Fibroblast of skin of right quadriceps (primary cell): Measurements from ENCODE around the gene CAT.

Experiments used
- DNase-seq: peaks from one replicate; pipeline ENCODE4 v3.0.0-alpha.2; 2013

The CAT gene

DNA sequence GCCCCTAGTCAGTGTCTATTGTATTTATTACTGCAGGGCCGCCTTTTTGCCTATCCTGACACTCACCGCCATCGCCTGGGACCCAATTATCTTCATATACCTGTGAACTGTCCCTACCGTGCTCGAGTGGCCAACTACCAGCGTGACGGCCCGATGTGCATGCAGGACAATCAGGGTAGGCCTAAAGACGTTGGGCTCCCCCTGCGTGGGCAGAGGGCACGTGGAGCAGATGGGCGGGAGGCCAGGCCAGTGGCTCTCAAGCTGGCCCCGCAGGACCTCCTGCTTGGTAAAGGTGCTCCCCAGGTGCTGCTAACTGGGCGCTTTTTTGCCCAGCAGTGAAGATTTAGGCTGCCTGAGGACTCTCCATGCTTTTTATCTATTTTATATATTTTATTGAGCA is 22.5 kb downstream of the CAT start:
- DNase-seq = no peak

DNA sequence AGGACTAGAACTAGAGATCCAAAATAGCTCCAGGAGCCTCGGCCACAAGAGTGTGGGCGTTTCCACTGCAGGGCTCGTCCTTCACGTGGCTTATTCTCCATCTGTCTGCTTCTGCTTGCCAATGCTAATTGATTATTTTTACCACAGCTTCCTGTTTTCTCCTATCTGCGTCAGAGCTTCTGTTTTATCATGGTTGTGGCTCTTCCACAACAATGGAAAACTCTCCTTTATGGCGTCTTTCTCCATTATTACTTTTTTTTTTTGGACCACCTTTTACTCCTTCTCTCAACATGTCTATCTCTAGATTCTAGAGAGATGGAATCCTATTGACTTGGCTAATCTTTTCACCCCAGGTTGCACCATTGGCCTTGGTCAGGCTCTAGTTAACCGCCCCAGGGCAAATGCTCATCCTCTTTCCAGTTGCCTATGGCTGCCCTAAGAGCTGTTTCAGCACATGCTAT is 25.9 kb downstream of the CAT start:
- DNase-seq = no peak

DNA sequence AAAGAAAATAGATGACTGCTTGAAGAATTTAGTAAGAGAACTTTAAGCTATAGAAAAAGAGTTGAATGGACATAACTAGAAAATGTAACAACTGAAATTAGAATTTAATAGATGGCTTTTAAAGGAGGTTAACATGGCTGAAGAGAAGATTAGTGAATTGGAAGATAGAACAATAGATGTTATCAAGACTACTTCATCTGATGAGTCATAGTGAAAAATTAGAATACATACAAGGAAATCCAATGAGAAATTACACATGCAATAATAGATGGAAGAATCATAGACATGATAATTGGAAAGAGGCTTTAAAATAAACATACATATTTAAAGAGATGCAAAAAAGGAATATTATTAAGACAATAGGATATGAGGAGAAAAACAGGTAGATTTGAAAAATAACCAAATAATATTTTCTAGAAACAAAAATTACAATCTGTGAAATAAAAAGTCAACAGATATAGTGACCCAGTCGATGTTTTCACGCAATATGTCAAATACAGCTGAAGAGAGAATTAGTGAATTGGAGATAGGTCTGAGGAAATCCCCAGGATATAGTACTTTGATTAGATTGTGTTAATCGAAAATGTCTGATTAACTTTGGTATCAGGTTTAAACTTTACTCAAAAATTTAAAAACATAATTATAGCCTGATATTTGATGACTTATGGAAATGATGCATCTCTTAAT is 28.2 kb downstream of the CAT start:
- no peak for DNase-seq

DNA sequence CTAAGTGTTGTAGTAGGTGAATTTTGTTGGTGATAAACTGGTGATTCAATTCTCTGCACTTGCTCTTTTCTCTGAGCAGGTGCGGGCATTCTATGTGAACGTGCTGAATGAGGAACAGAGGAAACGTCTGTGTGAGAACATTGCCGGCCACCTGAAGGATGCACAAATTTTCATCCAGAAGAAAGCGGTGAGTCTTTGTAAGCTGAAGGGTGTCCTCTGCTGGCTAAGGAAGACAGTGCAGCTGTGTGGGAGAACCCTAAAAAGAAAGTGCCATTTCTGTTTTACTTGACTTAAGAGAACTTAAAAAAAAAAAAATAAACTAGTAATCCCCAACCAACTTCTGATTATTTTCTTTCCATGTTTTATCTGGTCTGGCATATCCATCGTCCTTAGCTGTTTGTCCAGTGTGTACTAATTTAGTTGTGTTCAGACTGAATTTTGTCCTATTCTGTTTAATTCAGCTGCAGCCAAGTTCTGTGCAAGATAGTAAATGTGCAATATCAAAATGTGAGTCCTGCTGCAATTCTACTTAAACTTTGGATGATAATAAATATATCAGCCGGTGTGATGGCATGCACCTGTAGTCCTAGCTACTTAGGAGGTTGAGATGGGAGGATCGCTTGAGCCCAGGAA is 29.6 kb downstream of the CAT start:
- peak; percentile 13 for DNase-seq

DNA sequence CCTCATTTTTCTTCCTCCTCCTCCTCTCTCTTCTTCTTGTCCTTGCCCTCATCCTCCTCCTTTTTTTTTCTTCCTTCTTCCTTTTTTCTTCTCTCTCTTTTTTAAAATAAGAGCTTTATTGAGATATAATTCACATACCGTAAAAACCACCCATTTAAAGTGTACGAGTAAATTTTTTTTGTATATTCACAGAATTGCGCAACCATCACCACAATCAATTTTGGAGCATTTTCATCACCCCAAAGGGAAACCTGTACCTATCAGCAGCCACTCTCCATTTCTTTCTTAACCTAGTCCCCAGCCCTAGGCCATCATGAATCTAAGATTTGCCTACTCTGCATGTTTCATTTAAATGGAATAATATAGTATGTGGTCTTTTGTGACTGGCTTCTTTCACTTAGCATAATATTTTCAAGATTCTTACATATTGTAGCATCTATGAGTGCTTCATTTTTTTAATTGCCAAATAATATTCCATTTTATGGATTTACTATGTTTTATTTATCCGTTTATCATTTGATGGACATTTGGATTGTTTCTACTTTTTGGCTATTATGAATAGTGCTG is 35.0 kb downstream of the CAT start:
- DNase-seq = no peak

DNA sequence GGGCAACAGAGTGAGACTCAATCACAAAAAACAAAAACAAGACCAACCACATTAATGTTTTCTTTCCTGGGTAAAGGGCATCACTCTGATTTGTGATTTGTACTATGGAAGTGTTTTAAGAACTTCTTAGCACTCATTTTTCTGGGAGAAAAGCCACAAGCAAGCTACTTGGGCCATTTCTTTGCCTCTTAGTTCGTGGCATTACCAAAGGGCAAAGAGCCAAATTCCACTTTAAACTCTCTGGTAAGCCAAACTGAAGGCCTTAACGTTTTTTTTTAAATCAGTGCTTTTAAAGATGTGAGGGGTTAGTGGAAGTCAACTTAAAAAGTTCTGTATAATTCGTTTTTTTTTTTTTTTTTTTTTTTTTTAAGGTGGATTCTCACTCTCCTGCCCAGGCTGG is 36.9 kb downstream of the CAT start:
- DNase-seq = no peak

DNA sequence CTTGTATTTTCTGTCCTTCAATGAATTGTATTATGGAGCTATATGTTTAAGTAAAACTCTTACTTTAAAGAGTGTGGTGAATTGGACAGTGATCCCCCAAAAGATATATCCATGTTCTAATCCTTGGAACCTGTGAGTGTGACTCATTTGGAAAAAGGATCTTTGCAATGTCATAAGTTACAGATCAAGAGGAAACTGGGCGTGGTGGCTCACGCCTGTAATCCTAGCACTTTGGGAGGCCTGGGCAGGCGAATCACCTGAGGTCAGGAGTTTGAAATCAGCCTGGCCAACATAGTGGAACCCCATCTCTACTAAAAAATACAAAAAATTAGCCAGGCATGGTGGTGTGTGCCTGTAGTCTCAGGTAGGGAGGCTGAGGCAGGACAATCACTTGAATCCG is 38.1 kb downstream of the CAT start:
- DNase-seq = no peak

DNA sequence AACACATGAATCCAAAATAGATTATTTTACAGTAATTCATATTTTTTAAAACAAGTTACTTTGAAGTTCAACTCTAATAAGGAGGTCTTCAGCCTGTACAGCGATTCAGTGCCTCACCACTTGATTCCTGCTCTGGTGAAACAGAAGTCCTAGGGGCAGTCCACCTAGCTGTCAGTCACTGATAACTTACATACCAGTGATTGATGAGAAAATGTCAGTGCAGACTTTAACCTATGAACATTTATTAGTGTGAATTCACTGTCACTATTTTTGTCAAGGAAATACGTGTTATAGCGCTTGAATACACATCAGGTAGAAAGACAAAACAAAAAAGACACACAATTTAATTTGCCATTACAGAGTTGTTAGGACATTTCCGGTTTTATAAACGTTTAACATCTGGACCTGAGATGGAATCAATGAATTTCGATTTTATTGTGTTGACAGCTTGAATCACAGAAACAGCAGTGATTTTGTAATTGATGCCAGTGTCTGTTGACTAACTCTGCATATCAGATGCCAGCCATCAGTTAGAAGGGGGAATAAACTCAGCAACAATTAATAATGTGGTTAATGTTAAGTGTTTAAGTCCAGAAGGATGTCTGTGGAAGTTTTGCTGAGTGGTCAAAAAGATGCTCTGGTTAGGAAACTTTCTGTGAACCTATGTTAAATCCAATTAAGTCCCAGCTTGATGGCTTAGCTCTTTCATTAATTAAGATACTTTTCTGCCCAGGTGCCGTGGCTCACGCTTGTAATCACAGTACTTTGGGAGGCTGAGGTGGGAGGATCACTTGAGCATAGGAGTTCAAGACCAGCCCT is 40.3 kb downstream of the CAT start:
- no peak for DNase-seq

DNA sequence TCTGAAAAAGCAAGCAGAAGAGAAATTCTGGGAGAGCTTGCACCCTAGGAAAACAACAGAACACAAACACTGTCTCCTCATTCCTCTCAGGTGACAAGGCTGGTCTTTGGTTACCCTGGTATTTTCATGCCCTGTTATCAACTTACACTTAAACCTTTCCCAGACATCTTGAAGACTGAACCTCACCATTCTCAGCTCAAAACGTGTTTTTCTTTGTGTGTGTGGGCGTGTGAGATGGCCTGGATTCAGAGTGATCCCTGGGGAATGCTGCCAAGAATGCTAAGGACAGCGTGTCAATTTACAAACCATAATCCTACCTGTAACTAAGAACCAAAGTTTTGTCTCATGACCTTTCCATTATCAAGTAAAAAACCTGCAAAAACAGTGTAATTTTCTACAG is 41.6 kb downstream of the CAT start:
- no peak for DNase-seq

DNA sequence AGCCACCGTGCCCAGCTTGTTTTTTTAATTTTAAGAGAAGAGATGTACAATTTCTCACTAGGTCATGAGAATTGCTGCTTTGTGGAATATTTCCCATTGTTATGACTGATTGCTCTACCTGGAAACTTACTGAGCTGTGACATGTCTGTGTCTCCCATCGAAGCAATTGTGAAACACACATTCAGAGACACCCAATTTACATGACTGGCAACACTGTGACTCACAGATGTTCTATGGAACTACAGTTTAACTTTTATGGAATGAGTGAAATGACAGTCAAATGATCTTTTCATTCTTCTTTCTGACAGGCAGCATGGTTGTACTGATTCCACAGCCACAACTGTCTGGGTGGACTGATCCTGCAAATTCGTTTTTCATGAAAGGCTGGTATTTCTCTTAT is 42.6 kb downstream of the CAT start:
- DNase-seq = no peak

DNA sequence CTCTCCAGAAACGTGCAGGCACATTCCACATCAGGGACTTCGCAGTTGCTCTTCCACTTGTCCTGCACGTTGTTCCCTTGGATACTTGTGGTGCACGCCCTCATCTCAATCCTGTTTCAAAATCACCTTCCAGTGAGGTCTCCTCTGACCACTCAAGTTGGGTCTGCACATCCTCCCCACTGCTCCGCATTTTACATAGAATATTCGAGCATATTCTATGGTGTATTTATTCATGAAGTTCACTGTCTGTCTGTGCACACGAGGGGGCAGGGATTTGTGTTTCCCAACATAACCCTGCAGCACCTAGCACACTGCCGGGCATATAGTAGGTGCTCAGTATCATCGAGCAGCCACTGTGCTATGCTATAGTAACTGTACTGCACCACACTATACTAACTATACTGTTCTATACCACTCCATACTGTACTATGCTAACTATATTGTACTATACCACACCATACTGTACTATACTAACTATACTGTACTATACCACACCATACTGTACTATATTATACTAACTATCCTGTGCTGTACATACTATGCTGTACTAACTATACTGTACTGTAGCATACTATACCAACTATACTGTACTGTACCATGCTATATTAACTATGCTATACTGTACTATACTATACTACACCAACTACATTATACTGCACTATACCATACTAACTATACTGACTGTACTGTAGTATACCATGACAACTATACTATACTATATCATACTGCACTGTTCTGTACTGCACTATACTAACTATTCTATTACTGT is 44.6 kb downstream of the CAT start:
- DNase-seq = no peak

DNA sequence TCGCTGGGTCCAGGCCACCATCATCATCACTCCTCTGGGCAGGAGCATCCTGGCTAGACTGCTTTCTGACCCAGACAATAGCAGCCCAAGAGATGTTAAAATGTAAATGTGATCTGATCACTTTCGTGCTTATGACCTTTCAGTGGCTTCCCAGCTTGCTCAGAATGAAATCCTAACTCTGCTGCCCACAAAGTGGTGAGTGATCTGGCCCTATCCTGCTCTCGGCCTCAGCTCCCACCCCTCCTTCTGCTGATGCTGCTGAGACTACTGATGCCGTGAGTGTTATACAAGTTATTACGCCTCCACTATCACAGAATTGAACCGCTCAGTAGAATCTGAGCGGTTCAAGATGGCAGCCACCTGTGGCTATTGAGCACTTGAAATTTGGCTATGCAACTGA is 48.7 kb downstream of the CAT start:
- no peak for DNase-seq

DNA sequence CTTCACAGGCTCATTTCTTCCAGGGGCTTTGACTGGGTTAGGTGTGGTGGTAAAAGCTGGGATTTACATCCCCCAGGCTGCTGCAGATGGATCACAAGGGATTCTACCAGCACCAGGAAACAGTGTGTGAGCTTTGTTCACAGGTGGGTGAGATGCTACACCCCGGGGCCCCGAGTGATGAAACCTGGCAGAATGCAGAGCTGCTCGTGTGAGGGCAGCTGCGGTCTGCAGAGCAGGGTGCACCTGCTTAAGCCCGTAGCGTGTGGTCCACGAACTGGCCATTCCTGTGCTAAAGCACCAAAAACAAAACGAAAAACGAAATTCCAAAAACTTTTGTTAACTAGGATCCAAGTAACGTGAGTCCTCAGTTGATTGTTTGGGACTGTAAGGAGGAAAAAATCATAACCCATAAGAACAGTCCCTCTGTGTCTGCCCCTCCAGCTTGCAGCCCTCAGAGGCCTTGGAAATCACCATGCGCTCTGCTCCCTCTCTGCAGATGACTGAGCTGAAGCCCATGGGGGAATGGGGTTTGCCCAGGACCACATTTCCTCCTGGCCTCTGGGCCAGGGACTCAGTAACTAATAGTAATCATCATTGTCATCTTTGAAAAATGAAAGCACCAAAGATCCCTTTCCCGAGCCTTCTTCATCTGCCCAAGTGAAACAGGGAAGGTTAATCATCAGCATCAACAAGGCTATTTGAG is 50.3 kb downstream of the CAT start:
- no peak for DNase-seq

DNA sequence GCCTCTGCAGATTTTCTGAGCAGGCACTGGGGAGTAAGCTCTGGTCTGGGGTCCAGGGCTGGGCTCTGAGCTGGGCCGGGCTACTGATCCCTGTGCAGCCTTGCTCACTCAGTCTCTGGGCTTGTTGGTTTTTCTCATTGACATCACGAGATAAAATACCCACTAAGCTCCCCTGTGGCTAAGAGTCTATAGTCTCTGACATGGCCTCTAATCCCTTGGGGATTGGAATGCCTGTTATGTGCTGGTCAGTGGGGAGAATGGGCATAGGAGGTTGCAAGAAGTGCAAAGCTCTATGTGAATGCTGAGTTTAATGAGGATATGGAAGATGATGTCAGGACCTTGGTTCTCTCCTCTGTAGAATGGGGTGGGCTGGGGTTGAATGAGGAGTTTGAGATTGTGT is 51.6 kb downstream of the CAT start:
- no peak for DNase-seq

DNA sequence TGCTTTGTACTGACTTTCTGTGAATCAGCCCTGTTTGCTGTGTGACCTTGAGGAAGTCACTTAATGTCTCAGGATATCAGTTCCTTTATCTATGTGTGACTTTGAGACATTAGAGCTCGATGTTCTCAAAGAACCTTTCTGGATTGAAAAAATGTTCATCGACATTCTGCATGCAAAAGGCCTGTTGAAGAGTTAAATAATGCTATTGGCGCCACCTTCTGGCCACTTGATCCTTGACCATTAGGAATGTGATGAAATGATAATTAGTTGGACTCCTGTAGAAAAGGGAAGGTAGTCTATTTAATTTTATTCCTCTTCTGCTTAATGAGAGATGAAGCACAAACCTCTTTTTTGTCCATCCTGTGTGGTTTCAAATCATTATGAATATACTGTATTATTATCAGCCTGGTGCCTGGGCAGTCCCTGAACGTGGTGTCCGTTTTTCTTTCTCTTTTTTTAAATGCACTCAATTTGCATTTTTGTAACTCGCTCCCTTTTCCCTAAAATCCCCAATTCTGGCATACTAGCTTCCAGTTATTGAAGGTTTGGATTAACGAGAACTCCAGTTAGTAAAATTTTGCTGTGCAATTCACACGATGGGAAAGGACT is 54.2 kb downstream of the CAT start:
- peak; percentile 64 for DNase-seq

DNA sequence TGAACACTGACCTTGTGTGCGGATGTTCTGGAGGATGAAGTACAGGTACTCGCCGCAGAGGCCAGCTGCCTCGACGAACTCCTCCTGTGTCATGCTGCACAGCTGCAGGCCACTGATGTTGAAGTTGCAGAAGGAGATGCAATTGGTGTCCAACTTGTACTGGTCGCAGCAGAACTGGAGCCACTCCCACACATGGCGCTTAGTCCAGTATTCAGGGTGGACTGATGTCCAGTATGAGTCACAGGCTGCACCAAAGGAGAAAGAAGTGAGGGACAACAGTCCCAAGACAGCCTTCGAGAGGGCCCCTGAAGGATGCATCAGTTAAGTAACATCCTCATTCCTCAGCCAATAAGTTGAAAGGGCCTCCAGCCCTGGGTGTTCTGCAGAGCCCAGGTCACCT is 54.7 kb downstream of the CAT start:
- no peak for DNase-seq

DNA sequence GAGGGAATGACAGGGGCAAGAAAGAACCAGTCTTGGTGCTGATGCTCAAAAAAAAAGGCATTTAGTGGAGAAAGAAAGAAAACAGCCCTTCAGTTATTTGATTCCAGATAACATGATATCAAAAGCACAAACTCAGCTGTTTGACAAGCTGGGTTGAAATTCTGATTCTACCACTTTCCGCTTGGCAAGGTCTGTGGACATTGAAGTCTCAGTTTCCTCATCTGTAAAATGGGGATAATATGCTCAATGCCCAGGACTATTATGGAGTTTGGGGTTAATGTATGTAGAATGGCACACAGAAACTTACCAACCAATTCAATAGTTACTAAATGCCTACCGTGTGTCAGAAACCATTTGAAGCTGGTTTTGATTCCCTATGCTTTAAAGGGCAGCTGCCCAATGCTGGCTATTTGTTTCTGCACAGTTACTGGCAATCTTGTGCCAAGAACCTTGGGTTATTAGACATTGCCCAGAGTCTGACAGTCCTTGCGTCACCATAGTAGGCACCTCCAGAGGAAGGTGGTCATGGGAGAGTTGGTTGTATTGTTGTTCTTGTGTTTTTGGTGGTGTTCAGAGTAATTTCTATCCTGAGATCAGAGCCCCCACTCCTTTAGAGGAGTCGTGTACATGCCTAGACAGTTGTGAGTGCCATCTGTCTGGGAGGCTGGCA is 55.3 kb downstream of the CAT start:
- DNase-seq = no peak

DNA sequence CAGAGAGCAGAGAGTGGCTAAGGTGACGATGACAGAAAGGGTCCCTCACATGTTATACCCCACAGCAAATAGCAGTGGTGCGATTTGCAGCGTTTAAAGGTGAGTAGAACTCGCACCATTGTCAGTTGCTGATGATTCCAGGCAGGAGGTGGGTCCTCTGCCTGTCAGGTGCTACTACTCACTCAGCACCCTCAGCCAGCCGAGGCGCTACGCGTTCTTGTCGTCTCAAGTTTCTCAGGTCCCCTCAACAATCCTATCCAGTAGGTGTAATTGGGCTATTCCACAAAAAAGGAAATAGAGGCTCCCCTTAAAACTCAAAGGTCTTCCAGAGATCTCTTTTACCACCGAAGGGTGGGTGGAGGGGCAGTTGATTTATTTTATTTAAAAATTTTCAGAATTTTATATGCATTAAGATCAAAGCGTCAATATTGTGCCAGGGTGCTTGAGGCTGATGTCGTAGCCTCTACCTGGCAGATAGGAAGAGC is 56.5 kb downstream of the CAT start:
- DNase-seq = no peak

DNA sequence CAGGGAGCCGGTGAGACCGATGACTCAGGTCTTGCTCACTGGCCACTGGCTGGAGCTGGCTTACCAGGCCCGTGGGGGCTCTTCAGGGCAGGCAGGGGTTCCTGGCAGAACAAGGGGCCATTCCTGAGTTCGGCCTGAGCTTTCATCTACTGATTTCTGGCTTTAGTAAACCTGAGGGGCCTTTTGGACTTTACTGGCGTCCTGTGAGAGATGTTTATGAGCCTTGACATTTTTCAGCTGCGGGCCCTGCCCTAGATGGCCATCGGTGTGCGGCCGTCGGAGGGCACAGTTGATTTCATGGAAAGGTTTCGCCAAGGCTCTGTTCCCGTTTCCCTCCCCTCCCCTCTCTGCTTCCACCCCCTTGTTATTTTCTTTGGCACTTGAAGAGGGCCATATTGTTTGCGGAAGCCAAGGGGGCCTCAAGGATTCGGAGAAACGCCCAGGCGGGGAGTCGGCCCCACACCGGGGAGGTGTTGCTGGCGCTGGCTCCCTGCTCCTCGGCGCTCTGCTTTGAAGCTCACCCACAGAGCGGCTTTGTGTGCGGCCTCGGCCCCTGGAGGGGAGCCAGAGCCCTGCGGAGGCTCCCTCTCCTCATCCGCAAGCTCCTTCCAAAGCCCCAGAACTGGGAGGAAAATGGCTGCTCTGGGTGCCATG is 57.1 kb downstream of the CAT start:
- no peak for DNase-seq

DNA sequence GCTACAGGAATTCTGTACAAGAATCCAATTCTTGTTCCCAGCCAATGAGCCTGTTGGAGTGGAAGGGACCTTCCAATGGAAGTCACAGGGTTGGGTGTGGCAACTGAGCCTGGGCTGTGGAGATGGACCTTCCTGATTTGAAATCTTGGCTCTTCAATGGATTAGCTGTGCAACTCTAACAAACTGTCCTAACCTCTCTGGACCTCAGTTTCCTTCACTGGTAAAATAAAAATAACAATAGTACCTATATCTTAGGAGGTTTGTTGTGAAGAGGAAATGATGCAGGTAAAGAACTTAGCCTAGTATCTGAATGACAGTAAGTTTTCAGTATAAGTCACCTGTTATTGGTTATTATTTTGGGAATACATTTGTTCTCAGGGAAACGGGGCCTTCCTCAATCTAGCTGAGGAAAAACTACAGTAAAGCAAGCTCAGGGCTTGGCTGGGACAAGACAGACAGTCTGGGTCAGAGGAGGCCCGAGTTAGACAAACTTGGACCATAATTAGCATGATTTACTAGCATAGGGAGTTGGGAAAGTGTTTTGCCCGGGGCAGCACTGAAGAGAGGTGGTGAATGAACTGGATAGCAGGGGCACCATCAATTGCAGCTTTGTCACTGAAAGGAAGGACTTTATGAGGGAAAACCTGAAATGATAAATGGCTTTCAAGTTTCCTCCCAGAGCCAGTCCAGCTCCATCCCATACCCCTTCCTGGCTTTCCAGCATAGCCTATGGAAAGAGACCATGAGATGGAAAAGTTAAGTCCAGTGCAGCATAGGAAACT is 61.2 kb downstream of the CAT start:
- no peak for DNase-seq
